ENCODE results near the gene PTPRE.

Gene PTPRE

GRCh38 chr10:128027306-128027705 lies 120.4 kb downstream of the PTPRE start:
- no peak for DNase-seq (ENCODE audit: low spot score)

- no peak for DNase-seq (ENCODE audit: low spot score)
Measured at GRCh38 chr10:128027822-128028507, 121.1 kb downstream of the PTPRE start.

GRCh38 chr10:128028508-128029289 lies 121.8 kb downstream of the PTPRE start:
- no peak for DNase-seq (ENCODE audit: low spot score)

GRCh38 chr10:128029290-128029651 lies 122.4 kb downstream of the PTPRE start:
- no peak for DNase-seq (ENCODE audit: low spot score)

- DNase-seq (ENCODE audit: low spot score), result no peak
Measured at GRCh38 chr10:128029731-128030369, 122.9 kb downstream of the PTPRE start.

GRCh38 chr10:128030498-128031072 lies 123.7 kb downstream of the PTPRE start:
- no peak for DNase-seq (ENCODE audit: low spot score)

GRCh38 chr10:128031216-128031615 lies 124.3 kb downstream of the PTPRE start:
- DNase-seq (ENCODE audit: low spot score), result no peak

- DNase-seq (ENCODE audit: low spot score), result no peak
Measured at GRCh38 chr10:128032466-128032865, 125.6 kb downstream of the PTPRE start.

GRCh38 chr10:128035557-128035973 lies 128.7 kb downstream of the PTPRE start:
- DNase-seq (ENCODE audit: low spot score), result no peak

- DNase-seq (ENCODE audit: low spot score), result no peak
Measured at GRCh38 chr10:128036011-128036615, 129.2 kb downstream of the PTPRE start.

GRCh38 chr10:128036746-128037543 lies 130.0 kb downstream of the PTPRE start:
- no peak for DNase-seq (ENCODE audit: low spot score)

GRCh38 chr10:128040096-128040495 lies 133.2 kb downstream of the PTPRE start:
- DNase-seq (ENCODE audit: low spot score), result no peak

GRCh38 chr10:128040681-128041080 lies 133.8 kb downstream of the PTPRE start:
- DNase-seq (ENCODE audit: low spot score), result no peak

- DNase-seq (ENCODE audit: low spot score), result no peak
Measured at GRCh38 chr10:128042131-128042610, 135.3 kb downstream of the PTPRE start.

- no peak for DNase-seq (ENCODE audit: low spot score)
Measured at GRCh38 chr10:128043259-128044045, 136.5 kb downstream of the PTPRE start.

GRCh38 chr10:128044186-128044585 lies 137.3 kb downstream of the PTPRE start:
- DNase-seq (ENCODE audit: low spot score), result no peak

GRCh38 chr10:128044961-128045832 lies 138.3 kb downstream of the PTPRE start:
- DNase-seq (ENCODE audit: low spot score), result no peak

- DNase-seq (ENCODE audit: low spot score), result no peak
Measured at GRCh38 chr10:128045833-128046120, 138.9 kb downstream of the PTPRE start.

- DNase-seq (ENCODE audit: low spot score), result no peak
Measured at GRCh38 chr10:128046156-128046952, 139.5 kb downstream of the PTPRE start.
